Fibroblast of skin of right quadriceps (primary cell): Measurements from ENCODE around the gene PTGES2.
A peak's percentile ranks its signal among the peaks of the same experiment; 100 is the strongest.

ENCODE experiments used
- DNase-seq: peaks from one replicate; pipeline ENCODE4 v3.0.0-alpha.2; 2013

The PTGES2 gene

GRCh38 chr9:128102861-128103588 is 24.5 kb downstream of the PTGES2 start:
- no peak for DNase-seq

- no peak for DNase-seq
Observed at GRCh38 chr9:128102196-128102595, 25.3 kb downstream of the PTGES2 start.

- no peak for DNase-seq
Observed at GRCh38 chr9:128101690-128102089, 25.8 kb downstream of the PTGES2 start.

GRCh38 chr9:128101231-128101661 is 26.3 kb downstream of the PTGES2 start:
- DNase-seq: no peak

- no peak for DNase-seq
Observed at GRCh38 chr9:128100581-128100980, 26.9 kb downstream of the PTGES2 start.

GRCh38 chr9:128099932-128100491 is 27.5 kb downstream of the PTGES2 start:
- DNase-seq: no peak

- DNase-seq: peak; percentile 24
Observed at GRCh38 chr9:128099231-128099931, 28.1 kb downstream of the PTGES2 start.

GRCh38 chr9:128098297-128099230 is 29.0 kb downstream of the PTGES2 start:
- peak; percentile 97 for DNase-seq

GRCh38 chr9:128097543-128098296 is 29.8 kb downstream of the PTGES2 start:
- no peak for DNase-seq

GRCh38 chr9:128096616-128097536 is 30.7 kb downstream of the PTGES2 start:
- no peak for DNase-seq

GRCh38 chr9:128094950-128095544 is 32.5 kb downstream of the PTGES2 start:
- DNase-seq: no peak

- DNase-seq: peak; percentile 98
Observed at GRCh38 chr9:128094166-128094949, 33.2 kb downstream of the PTGES2 start.

- no peak for DNase-seq
Observed at GRCh38 chr9:128093011-128093410, 34.5 kb downstream of the PTGES2 start.

- no peak for DNase-seq
Observed at GRCh38 chr9:128092199-128092977, 35.1 kb downstream of the PTGES2 start.

GRCh38 chr9:128091571-128091970 is 36.0 kb downstream of the PTGES2 start:
- no peak for DNase-seq

- peak; percentile 85 for DNase-seq
Observed at GRCh38 chr9:128091144-128091543, 36.4 kb downstream of the PTGES2 start.

- DNase-seq: no peak
Observed at GRCh38 chr9:128089299-128089698, 38.2 kb downstream of the PTGES2 start.

- DNase-seq: no peak
Observed at GRCh38 chr9:128088253-128088945, 39.1 kb downstream of the PTGES2 start.
